HG03558 (cell line): ENCODE results near the gene FNIP2.

ENCODE experiments used
- ATAC-seq: cut with Tn5 transposase; IDR thresholded peaks from one replicate; pipeline ENCODE4 v1.9.1; 2021; ENCODE audit warnings: moderate number of reproducible peaks; ENCODE audit not compliant: unreplicated experiment; ENCODE audit errors: extremely low read depth

Gene FNIP2

DNA sequence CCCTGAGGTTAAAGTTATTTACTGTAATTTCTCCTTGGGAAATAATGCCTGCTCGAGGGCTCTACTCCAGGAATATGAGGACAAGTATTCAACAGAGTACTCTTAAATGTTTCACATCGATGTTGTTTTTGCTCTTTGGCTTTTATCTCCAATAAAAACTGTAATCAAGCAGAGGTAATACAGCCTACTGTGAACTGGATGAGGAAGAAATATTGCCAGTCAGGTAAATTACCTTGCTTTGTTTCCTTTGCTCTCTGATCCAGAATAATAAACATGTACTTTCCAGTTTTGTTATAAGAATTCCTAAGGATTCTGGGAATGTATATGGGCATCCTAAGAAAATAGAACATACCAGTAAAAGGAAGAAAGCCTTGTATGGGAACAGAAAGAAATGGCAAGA is 60.4 kb downstream of the FNIP2 start:
- ATAC-seq: no peak

DNA sequence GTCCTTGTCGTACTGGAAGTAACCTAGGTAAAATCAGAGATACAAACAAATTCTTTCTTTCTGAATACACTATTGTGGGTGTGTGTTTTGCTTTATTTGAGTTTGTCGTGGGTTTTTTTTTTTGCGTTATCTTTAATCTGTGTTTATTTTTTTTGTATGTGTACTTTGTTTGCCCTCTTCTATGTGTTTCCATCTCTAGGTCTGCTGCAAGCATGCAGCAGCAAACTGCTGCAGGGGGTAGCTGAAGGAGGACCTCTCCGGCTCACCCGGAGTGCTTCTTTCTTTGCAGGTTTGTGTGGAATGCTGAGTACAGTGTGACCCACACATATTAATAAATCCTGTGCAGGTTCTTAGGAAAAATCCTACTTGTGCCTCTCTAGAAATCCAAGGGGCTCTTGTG is 64.8 kb downstream of the FNIP2 start:
- no peak for ATAC-seq

DNA sequence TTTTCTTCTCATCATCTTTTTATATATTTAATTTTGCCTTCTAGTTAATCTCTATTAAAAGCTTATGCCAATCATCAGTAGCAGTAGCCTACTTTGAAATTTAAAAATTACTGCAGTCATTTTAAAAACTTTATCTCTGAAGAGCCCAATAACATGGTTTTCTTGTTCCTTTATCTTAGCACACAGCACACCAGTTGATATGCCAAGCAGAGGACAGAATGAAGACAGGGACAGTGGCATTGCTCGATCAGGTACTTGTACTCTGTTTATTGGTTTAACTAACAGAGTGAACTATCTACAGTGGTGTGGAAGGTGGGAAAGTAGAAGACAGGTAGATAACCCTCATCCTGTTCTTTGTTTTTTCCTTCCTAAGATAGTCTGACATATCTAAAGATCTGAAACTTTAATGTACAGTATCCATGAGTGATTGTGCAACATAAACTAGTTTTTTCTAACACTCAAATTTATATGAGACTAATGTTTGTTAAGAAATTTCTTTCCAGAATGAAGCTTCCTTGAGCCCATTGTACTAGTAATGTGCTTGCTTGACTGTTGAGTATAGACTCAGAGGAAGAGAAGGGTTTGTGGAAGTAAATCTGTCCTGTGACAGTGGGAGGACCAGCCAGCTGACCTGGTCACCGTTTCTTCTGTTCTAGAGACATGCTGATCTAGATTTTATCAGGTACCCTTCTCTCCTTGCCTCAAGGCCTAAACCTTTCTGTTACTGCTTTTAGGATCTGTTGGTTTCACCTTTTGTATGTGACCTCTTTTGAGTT is 66.6 kb downstream of the FNIP2 start:
- no peak for ATAC-seq

GRCh38 chr4:158836002-158836369 is 67.2 kb downstream of the FNIP2 start:
- ATAC-seq: no peak

DNA sequence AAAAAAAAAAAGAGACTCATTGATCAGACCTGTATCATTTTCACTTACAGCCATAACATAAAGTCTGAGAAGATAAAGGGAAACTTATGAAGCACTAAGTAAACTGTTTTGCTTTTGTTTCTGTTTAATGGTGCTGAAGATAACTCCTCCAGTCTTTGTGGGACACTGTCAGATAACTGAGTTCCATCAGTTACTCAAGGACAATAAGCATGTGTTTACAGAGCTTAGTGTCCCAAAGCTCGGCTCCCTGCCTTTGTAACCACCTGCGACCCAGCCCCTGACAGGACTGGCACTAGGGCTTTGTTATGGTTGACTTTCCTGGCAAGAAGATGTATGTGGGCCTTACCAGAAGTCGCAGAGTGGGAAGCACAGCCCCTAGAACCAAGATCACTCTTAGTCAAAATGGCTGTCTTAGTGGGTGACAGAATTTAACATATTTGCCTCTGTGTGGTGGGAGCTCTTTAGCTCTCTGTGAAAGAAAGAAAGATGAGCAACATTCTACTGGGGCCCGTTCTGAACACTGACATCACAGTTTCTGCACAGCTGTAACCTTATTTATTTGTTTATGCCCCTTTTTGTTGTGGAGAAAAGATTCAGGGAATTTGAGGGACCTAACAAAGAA is 68.1 kb downstream of the FNIP2 start:
- no peak for ATAC-seq

DNA sequence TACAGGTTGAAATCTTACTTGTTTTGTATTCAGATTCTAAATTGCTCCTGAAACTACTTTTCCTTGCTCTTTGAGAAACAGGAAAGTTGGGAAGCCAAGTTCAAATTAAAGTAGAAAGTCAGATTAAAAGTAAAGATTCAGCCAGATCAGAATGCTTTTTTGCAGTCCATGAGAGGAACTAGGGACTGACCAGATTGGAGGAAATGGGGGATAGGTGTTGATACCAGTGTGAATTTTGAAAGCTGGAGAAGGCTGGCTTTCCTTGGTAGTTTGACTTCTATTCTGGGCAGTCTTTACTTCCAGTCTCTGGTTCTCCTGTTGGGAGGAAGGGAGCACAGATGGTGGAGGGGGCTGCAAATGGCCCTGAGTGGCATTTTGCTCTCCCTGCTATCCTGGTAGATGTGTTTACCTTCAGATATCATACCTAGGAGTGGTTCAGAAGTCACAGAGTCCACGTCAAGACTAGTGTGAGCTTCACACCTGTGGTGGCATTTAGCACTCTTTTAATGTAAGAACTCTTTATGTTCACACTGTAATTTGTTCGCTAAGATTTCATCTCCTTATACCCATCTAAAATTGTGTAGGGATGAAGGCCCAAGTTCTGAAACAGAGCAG is 68.8 kb downstream of the FNIP2 start:
- no peak for ATAC-seq

- ATAC-seq: no peak
Observed at GRCh38 chr4:158840131-158840530, 71.3 kb downstream of the FNIP2 start.

- ATAC-seq: no peak
Observed at GRCh38 chr4:158841540-158841939, 72.7 kb downstream of the FNIP2 start.

- no peak for ATAC-seq
Observed at GRCh38 chr4:158845311-158846041, 76.7 kb downstream of the FNIP2 start.

- no peak for ATAC-seq
Observed at GRCh38 chr4:158847535-158847934, 78.7 kb downstream of the FNIP2 start.

DNA sequence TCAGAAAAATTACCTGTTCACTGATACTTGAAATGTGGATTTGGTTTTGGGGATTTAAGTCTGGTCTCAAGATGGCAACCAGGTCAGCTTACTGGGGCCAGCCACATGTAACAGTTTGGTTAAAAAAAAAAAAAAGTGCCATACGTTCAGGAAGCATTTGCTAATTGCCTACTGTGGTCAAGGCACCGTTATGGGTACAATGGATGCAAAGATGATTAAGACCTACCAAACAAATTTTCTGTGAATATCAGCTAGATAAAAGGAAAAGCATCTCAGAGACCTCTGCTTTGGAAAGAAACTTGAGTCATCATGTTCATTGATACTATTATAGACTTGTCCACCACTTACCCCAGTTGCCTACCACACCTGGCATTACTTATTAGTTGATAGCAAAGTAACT is 80.9 kb downstream of the FNIP2 start:
- ATAC-seq: no peak

- no peak for ATAC-seq
Observed at GRCh38 chr4:158850371-158850770, 81.5 kb downstream of the FNIP2 start.

- ATAC-seq: no peak
Observed at GRCh38 chr4:158850800-158851644, 82.2 kb downstream of the FNIP2 start.

GRCh38 chr4:158854236-158854635 is 85.4 kb downstream of the FNIP2 start:
- no peak for ATAC-seq

DNA sequence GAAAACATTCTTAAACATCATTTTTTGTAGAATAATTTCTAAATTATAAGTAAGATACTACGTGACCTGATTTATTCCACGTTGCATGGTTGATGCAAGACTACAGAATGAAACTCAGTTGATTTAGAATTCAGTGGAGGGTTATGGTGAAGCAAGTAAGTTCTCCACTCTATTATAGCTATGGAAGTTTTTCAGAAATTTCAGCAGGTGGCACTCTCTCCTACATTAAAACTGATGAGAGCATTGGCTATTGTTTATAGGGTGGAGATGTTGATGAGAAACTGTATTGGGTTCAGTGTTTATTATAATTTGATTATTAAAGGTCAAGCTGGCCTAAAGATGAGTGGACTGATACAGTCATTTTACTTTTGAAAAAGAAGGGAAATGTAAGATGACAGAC is 88.0 kb downstream of the FNIP2 start:
- peak; percentile 59 for ATAC-seq

DNA sequence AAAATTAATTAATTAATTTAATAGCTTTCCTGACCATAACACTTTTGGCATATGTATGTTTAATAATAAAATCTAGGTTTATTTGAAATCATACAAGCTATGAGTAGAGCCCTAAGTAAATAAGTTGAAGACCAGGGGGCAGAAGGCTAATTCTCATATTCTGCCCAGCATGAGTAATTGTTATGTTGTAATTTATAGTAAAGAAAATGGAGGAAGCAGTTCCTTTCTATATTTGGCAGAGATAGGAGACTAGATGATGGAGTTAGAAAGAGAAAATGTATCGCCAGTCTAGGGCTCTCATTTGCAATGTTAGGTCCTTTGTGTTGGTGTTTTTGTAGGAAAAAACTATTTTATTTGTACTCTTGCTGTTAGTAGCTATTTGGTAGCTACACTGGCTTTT is 89.1 kb downstream of the FNIP2 start:
- ATAC-seq: no peak

DNA sequence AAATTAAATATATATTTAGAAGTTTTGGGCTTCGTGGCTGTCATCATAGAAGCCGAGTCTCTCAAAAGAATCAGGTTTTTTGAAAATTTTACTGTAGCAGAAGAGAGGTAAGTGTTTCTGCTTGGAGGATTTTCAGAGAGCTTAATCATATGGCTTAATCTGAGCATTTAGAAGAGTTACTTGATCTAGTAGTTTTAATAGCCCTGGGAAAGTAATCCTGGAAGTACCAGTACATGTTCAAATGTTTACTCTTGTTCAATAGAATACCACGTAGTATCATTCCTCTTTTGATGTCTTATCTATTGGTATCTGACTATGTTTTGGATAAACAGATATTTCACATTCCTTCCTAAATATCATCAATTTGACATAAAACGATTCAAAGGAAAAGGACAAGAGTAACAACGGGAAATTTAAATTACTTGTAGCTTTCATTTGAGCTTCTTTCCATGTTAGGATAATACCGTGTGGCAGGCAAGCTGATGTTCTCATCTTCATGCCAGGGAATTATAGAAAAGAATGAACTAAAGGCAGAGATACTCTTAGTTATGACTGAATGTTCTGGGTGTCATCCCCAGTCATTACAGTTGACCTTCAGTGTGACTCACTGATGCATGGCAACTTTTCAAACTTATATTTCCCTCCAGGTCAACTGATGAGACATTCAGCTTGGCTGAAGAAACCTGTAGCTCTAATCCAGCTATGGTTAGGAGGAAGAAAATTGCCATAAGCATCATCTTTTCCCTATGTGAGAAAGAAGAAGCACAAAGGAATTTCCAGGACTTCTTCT is 89.8 kb downstream of the FNIP2 start:
- no peak for ATAC-seq

GRCh38 chr4:158859661-158860060 is 90.8 kb downstream of the FNIP2 start:
- ATAC-seq: no peak

DNA sequence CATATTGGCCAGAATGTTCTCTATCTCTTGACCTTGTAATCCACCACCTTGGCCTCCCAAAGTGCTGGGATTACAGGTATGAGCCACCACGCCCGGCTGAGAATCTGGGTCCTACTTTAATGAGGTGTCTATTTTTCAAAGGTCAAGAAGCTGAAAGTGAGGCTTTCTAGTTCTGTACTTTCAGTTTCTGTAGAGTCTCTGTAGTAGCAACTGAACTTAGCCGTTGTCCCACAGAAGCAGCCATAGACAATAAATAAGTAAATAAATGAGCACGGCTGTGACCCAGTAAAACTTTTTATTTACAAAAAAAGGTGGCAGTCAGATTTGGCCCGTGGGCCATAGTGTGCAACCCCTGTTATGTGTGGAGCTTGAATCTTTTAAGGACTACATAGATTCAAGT is 92.0 kb downstream of the FNIP2 start:
- ATAC-seq: no peak
